Activated effector memory CD4-positive, alpha-beta T cell treated with Interleukin-2 at 50 U/mL for 16 hours (primary cell): Measurements from ENCODE around the gene FASTKD1.

Experiments used
- DNase-seq: peaks from one replicate; pipeline ENCODE4 v3.0.0-alpha.2; 2020

The FASTKD1 gene

GRCh38 chr2:169504651-169505050 lies 69.0 kb downstream of the FASTKD1 start:
- no peak for DNase-seq

DNA sequence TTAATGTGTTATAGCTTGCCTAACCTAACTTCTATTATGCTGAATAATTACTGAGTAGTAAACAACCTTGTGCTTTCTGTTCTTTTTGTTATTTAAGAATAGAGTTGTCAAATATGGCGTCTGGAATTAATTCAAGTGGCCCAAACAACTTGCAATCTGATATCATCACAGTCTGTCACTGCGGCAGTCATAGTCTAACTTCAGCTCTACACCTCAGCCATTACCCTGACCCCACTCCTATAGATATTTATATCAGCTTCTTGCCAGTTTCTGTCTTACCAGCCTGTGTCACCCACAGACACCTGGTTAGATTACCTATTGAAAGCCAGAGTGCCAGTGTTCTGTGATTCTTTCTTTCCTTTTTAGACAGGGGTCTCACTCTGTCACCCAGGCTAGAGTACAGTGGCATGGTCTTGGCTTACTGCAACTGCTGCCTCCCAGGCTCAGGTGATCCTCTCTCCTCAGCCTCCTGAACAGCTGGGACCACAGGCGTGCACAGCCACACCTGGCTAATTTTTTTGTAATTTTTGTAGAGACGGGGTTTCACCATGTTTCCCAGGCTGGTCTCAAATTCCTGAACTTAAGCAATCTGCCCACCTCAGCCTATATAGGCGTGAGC lies 78.2 kb downstream of the FASTKD1 start:
- no peak for DNase-seq

- no peak for DNase-seq
Measured at GRCh38 chr2:169493360-169493759, 80.3 kb downstream of the FASTKD1 start.

- no peak for DNase-seq
Measured at GRCh38 chr2:169491378-169491777, 82.3 kb downstream of the FASTKD1 start.

DNA sequence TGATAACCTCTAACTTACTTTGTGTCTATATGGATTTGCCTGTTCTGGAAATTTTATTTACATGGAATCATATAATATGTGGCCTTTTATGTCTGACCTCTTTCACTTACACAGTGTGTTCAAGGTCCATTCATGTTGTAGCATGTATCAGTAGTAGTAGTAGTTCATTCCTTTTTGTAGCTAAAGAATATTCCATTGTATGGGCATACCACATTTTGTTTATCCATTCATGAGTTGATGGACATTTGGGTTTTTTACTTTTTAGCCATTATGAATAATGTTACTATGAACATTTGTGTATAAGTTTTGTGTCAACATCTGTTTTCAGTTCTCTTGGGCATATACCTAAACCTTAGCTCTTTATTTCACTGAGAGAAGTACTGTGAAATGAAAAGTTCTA lies 82.8 kb downstream of the FASTKD1 start:
- DNase-seq = no peak

DNA sequence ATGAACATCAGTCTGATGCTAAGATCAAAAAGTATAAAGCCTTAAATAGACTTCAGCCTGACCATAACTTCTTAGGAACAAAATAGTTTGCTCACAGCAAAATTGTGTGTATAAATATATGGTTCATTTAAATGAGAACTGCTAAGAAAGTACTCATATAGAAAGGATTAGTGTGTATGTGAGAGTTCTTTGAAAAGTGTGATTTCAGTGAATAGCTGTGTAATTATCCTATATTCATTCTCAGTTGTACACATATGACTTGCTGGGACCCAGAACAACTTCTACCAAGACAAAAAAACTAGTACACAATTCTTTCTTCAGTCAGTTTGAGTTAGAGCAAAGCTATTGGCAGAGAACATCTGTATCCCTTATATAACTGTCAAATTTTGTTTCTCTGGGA lies 87.2 kb downstream of the FASTKD1 start:
- DNase-seq = no peak

GRCh38 chr2:169485650-169486138 lies 88.0 kb downstream of the FASTKD1 start:
- DNase-seq = no peak

DNA sequence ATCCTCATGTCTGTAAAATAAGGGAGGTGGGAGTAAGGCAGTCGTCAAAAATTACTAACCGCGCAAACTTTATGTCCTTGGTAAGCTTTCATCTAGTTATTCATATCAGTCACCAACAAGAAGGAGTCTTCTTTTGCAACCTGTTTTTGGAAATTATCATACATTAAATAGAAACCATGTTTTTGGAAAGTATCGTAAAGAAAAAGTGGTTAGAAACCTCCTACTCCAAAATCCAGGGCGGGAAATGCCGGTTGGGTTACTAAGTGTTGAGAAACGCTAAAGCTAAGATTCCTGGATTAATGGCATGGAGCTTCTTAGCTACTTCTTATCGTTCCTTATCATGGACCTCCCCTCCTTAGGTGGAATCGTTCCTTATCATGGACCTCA lies 93.6 kb downstream of the FASTKD1 start:
- no peak for DNase-seq
